A673 (cell line): ENCODE measurements around the gene NUDCD3. TPM values are rescaled to one million over a fixed set of nuclear protein-coding genes. Genes with fewer than 3 reads are reported as not detected.

ENCODE experiments used
- BruUV-seq: library from RNA; stranded (reverse); fragments of 400-500 nt; replicated peaks from 2 replicates; lab custom pipeline; 2021; lab: Mats Ljungman, UMichigan
- CTCF ChIA-PET: fragments of 300-600 bp; sonication (Branson Sonifier 250); formaldehyde crosslinking; loops from one replicate; lab custom pipeline; 2022; ENCODE audit warnings: antibody characterized with exemption; lab: Charles Lee
- POLR2A ChIA-PET: fragments of 300-600 bp; sonication (Branson Sonifier 250); formaldehyde crosslinking; loops from one replicate; lab custom pipeline; 2022; ENCODE audit warnings: antibody characterized with exemption; ENCODE audit not compliant: low non-redundant PET; lab: Charles Lee
- DNase-seq: peaks from one replicate; pipeline ENCODE4 v3.0.0-alpha.2; 2015; ENCODE audit warnings: low spot score
- H3K27ac ChIP-seq: fragments of 200-600 bp; sonication (generic); 2 replicates; pipeline ENCODE4 v1.5.1; 2016; ENCODE audit warnings: mixed run types, low read depth, mild to moderate bottlenecking, mixed read lengths, antibody characterized with exemption, low read length; ENCODE audit not compliant: poor library complexity, severe bottlenecking
- H3K27me3 ChIP-seq: fragments of 200-600 bp; sonication (generic); replicated peaks from 2 replicates; pipeline ENCODE4 v1.6.1; 2017; ENCODE audit warnings: mixed run types, low read depth, mild to moderate bottlenecking, mixed read lengths, antibody characterized with exemption, low read length; ENCODE audit not compliant: insufficient read depth, poor library complexity
- H3K36me3 ChIP-seq: fragments of 200-600 bp; sonication (generic); 2 replicates; pipeline ENCODE4 v1.6.1; 2016; ENCODE audit warnings: mixed run types, mild to moderate bottlenecking, mixed read lengths, antibody characterized with exemption, low read length; ENCODE audit not compliant: insufficient read depth, poor library complexity, severe bottlenecking
- H3K4me1 ChIP-seq: fragments of 200-600 bp; sonication (generic); 2 replicates; pipeline ENCODE4 v1.6.1; 2017; ENCODE audit warnings: mixed run types, mild to moderate bottlenecking, mixed read lengths, antibody characterized with exemption, low read length; ENCODE audit not compliant: insufficient read depth, poor library complexity, severe bottlenecking
- H3K4me3 ChIP-seq: fragments of 200-600 bp; sonication (generic); 2 replicates; pipeline ENCODE4 v1.5.1; 2016; ENCODE audit warnings: low read depth, mixed run types, mild to moderate bottlenecking, mixed read lengths, low read length; ENCODE audit not compliant: poor library complexity, severe bottlenecking
- H3K9me3 ChIP-seq: fragments of 200-600 bp; sonication (generic); 2 replicates; pipeline ENCODE4 v1.6.1; 2016; ENCODE audit warnings: mixed run types, low read depth, mild to moderate bottlenecking, mixed read lengths, antibody characterized with exemption, low read length; ENCODE audit not compliant: poor library complexity, severe bottlenecking
- EZH2 ChIP-seq: fragments of 200-600 bp; sonication (generic); IDR thresholded peaks from 2 replicates; pipeline ENCODE4 v1.6.1; 2017; ENCODE audit warnings: borderline replicate concordance, low read depth, mild to moderate bottlenecking, mixed read lengths, antibody characterized with exemption, low read length; ENCODE audit not compliant: poor library complexity, severe bottlenecking
- intact Hi-C: fragments of 100-400 bp; cut with micrococcal nuclease; formaldehyde crosslinking; loops from one replicate; pipeline ENCODE4 v1.10.0; 2022; ENCODE audit not compliant: unreplicated experiment
- total RNA-seq: library from RNA; stranded (reverse); gene quantifications from 2 replicates; pipeline ENCODE4 v1.2.3, GENCODE V29; 2021
- TF ChIP-seq, protein P1 (sequence below): fragments of 300-800, 200-600 bp; sonication (generic); conservative IDR thresholded peaks from 2 replicates; pipeline ENCODE4 v1.5.1; 2017; ENCODE audit warnings: low read depth, mild to moderate bottlenecking, antibody characterized with exemption, low read length, moderate library complexity, mixed read lengths

NUDCD3 gene
- total RNA-seq, 1 experiment from 2014 or later = 119 TPM

DNA sequence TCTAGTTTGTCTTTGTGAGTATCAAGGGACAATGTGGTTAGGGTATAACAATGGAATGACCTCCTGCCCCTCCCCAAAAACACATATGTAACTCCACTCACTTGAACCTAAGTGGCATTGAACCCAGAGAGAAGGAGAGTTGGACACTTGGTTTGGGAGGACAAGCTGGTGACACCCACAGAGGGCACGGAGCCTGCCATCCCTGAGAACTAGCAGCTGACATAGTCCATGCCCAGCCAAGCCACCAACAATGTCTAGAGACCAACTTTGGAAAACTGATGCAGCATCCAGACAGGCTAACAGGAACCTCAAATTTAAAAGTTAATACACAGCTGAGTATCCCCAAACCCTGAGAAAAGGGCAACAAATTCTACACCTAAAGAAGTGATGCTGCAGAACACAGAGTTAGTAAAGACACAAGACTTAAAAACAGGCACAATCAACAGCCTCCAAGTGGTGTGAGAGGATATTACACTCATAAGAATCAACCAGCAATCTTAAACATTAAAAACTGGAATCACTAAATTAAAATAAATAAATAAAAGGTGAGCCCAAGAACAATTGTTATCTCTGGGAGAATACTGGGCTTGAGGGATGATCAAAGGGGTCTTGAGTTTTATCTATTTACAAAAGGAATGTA, 27.2 kb downstream of the NUDCD3 start:
- no peaks in the 10 kb centered on the region for H3K9me3 ChIP-seq
- H3K36me3 ChIP-seq = peaks cover 12% of the 10 kb centered on the region
- peak; percentile 27 for DNase-seq
- no peak overlapping the region for H3K4me3 ChIP-seq
- no TSS peak for BruUV-seq
- no peaks in the 10 kb centered on the region for H3K27me3 ChIP-seq
- POLR2A ChIA-PET = no interaction called here
- CTCF ChIA-PET = no interaction called here
- H3K4me1 ChIP-seq = peaks cover 6% of the 10 kb centered on the region
- no peak overlapping the region for H3K27ac ChIP-seq
- TF ChIP-seq EZH2 = no peak
- TF ChIP-seq, protein P1, sequence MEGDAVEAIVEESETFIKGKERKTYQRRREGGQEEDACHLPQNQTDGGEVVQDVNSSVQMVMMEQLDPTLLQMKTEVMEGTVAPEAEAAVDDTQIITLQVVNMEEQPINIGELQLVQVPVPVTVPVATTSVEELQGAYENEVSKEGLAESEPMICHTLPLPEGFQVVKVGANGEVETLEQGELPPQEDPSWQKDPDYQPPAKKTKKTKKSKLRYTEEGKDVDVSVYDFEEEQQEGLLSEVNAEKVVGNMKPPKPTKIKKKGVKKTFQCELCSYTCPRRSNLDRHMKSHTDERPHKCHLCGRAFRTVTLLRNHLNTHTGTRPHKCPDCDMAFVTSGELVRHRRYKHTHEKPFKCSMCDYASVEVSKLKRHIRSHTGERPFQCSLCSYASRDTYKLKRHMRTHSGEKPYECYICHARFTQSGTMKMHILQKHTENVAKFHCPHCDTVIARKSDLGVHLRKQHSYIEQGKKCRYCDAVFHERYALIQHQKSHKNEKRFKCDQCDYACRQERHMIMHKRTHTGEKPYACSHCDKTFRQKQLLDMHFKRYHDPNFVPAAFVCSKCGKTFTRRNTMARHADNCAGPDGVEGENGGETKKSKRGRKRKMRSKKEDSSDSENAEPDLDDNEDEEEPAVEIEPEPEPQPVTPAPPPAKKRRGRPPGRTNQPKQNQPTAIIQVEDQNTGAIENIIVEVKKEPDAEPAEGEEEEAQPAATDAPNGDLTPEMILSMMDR = peak; percentile 53
- intact Hi-C loops = no loop called here

DNA sequence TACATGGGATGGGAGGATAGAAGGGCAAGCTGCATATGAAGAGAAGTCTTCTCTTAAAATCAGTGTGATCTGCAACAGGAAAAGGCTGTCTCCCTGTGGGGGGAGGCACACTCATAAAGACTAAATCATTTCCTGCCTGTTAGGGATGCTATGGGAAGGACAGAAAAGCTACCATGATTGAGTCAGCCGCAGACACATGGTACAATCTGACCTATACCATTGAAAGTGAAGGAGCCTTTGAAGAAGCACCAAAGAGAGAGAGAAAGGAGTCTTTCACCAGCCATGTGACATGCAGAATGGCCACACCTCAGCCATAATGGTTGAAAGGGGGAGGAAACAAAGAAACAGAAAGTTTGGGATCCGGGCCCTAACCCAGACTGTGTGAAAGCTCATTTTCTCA, 29.1 kb downstream of the NUDCD3 start:
- BruUV-seq = no TSS peak
- Histone ChIP-seq H3K27ac (peak overlapping the region; percentile 43), H3K9me3 (no peaks in the 10 kb centered on the region), H3K4me3 (no peak overlapping the region), H3K27me3 (no peaks in the 10 kb centered on the region), H3K36me3 (no peaks in the 10 kb centered on the region), H3K4me1 (peaks cover 6% of the 10 kb centered on the region)
- no peak for TF ChIP-seq EZH2
- TF ChIP-seq, protein P1 = no peak
- POLR2A ChIA-PET = no interaction called here
- DNase-seq = peak; percentile 54
- CTCF ChIA-PET = no interaction called here
- intact Hi-C loops = no loop called here

DNA sequence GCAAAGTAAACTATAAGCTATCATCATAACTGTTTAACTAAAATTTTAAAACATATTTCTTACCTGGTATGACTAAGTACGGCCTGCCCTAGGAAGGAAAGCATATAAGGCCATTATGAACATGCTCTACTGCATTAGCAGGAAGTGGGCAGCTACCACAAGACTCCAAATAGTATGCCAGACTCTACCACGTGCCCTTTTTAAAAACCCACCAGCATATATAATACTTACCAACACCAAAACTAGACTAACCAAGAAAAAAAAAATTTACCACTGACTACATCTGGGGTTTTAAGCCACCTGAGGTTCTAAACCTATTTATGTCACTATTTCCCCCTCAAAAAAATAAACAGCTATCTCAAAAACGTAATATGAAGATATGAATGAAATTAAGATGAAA, 30.1 kb downstream of the NUDCD3 start:
- no peak for DNase-seq
- TF ChIP-seq, protein P1 = no peak
- TF ChIP-seq EZH2 = no peak
- intact Hi-C loops = no loop called here

More for the DNA sequence above, 30.1 kb downstream of the NUDCD3 start:
- ChIA-PET CTCF (no interaction called here), POLR2A (no interaction called here)
- H3K4me1 ChIP-seq = peaks cover 6% of the 10 kb centered on the region
- BruUV-seq = no TSS peak
- no peak overlapping the region for H3K27ac ChIP-seq
- H3K4me3 ChIP-seq = no peak overlapping the region
- H3K9me3 ChIP-seq = no peaks in the 10 kb centered on the region
- no peaks in the 10 kb centered on the region for H3K36me3 ChIP-seq
- no peaks in the 10 kb centered on the region for H3K27me3 ChIP-seq
